Panc1 (cell line): ENCODE results near the gene MUCL3.

Experiments
- POLR2AphosphoS5 ChIP-seq: IDR thresholded peaks from 2 replicates; pipeline ENCODE4 v1.6.1; 2012; ENCODE audit warnings: mild to moderate bottlenecking, low read depth, low read length, moderate library complexity
- TF ChIP-seq, protein P1 (sequence below), 2 experiments: IDR thresholded peaks; 2 replicates each; pipeline ENCODE4 v1.6.1; 2011 to 2012; ENCODE audit warnings: low read depth in 2 of 2, control low read depth in 1 of 2, low read length in 1 of 2, mild to moderate bottlenecking in 1 of 2, moderate library complexity in 1 of 2; ENCODE audit not compliant: insufficient read depth in 1 of 2
- TF ChIP-seq, protein P2 (sequence below): fragments of 450-650 bp; IDR thresholded peaks from 2 replicates; pipeline ENCODE4 v1.5.1; 2017; ENCODE audit warnings: mild to moderate bottlenecking

DNA sequence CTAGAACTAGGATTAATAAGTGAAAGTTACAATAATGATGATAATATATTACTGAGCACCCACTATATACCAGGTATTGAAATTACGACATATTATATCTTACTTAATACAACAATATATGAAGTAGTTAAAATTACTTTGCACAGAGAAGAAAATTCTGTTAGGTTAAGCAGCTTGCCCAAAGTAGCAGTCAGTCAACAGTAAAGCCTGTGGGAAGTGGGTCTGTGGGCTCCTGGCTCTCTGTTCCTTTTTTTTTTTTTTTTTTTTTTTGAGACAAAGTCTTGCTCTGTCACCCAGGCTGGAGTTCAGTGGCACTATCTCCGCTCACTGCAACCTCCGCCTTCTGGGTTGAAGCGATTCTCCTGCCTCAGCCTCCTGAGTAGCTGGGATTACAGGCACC lies 37.5 kb upstream of the MUCL3 start:
- TF ChIP-seq, protein P1, sequence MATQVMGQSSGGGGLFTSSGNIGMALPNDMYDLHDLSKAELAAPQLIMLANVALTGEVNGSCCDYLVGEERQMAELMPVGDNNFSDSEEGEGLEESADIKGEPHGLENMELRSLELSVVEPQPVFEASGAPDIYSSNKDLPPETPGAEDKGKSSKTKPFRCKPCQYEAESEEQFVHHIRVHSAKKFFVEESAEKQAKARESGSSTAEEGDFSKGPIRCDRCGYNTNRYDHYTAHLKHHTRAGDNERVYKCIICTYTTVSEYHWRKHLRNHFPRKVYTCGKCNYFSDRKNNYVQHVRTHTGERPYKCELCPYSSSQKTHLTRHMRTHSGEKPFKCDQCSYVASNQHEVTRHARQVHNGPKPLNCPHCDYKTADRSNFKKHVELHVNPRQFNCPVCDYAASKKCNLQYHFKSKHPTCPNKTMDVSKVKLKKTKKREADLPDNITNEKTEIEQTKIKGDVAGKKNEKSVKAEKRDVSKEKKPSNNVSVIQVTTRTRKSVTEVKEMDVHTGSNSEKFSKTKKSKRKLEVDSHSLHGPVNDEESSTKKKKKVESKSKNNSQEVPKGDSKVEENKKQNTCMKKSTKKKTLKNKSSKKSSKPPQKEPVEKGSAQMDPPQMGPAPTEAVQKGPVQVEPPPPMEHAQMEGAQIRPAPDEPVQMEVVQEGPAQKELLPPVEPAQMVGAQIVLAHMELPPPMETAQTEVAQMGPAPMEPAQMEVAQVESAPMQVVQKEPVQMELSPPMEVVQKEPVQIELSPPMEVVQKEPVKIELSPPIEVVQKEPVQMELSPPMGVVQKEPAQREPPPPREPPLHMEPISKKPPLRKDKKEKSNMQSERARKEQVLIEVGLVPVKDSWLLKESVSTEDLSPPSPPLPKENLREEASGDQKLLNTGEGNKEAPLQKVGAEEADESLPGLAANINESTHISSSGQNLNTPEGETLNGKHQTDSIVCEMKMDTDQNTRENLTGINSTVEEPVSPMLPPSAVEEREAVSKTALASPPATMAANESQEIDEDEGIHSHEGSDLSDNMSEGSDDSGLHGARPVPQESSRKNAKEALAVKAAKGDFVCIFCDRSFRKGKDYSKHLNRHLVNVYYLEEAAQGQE (IDR thresholded peaks at IDR 0.05; ENCODE audit: insufficient read depth in 1 of 2, low read depth in 2 of 2, low read length in 1 of 2): no peak
- TF ChIP-seq, protein P2, sequence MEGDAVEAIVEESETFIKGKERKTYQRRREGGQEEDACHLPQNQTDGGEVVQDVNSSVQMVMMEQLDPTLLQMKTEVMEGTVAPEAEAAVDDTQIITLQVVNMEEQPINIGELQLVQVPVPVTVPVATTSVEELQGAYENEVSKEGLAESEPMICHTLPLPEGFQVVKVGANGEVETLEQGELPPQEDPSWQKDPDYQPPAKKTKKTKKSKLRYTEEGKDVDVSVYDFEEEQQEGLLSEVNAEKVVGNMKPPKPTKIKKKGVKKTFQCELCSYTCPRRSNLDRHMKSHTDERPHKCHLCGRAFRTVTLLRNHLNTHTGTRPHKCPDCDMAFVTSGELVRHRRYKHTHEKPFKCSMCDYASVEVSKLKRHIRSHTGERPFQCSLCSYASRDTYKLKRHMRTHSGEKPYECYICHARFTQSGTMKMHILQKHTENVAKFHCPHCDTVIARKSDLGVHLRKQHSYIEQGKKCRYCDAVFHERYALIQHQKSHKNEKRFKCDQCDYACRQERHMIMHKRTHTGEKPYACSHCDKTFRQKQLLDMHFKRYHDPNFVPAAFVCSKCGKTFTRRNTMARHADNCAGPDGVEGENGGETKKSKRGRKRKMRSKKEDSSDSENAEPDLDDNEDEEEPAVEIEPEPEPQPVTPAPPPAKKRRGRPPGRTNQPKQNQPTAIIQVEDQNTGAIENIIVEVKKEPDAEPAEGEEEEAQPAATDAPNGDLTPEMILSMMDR: no peak
- no peak for TF ChIP-seq POLR2AphosphoS5
